Epithelial cell of proximal tubule (primary cell): Measurements from ENCODE around the gene CCDC83. TPM values are rescaled to one million over a fixed set of nuclear protein-coding genes. Genes with fewer than 3 reads are reported as not detected.

ENCODE experiments used
- DNase-seq: peaks from one replicate; pipeline ENCODE4 v3.0.0-alpha.2; 2011; ENCODE audit warnings: low read depth
- H3K4me3 ChIP-seq: 2 replicates; pipeline ENCODE4 v1.5.1; 2011; ENCODE audit warnings: low read depth, mild to moderate bottlenecking, low read length
- total RNA-seq: library from RNA; depleted of rRNA; stranded (reverse); fragments of >200 nt; gene quantifications from 2 replicates; pipeline ENCODE4 v1.2.3, GENCODE V29; 2015
- TF ChIP-seq, protein P1 (sequence below): conservative IDR thresholded peaks from 2 replicates; pipeline ENCODE4 v1.5.1; 2012; ENCODE audit warnings: low read depth, mild to moderate bottlenecking, low read length

The CCDC83 gene
- total RNA-seq, 1 donor from 2014 or later: not detected

DNA sequence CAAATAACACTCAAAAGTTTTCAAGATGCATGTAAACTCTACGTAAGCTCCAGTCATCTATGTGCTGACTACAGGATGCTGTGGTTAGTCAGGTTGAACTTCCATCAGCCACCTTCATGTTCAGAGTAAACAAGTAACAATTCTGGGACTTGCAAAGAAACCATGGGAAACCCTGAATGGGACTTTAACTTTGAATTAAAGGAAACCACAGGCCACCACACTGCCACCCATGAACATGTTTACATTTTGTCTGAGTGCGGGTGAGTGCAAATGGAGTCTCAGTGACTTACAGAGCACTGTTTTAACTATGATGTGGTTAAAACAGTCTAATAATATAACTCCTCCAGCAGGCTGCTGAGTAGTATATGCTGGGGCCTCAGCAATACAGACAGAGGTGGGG is 31.4 kb upstream of the CCDC83 start:
- DNase-seq: no peak
- TF ChIP-seq, protein P1, sequence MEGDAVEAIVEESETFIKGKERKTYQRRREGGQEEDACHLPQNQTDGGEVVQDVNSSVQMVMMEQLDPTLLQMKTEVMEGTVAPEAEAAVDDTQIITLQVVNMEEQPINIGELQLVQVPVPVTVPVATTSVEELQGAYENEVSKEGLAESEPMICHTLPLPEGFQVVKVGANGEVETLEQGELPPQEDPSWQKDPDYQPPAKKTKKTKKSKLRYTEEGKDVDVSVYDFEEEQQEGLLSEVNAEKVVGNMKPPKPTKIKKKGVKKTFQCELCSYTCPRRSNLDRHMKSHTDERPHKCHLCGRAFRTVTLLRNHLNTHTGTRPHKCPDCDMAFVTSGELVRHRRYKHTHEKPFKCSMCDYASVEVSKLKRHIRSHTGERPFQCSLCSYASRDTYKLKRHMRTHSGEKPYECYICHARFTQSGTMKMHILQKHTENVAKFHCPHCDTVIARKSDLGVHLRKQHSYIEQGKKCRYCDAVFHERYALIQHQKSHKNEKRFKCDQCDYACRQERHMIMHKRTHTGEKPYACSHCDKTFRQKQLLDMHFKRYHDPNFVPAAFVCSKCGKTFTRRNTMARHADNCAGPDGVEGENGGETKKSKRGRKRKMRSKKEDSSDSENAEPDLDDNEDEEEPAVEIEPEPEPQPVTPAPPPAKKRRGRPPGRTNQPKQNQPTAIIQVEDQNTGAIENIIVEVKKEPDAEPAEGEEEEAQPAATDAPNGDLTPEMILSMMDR: no peak
- no peak overlapping the region for H3K4me3 ChIP-seq

DNA sequence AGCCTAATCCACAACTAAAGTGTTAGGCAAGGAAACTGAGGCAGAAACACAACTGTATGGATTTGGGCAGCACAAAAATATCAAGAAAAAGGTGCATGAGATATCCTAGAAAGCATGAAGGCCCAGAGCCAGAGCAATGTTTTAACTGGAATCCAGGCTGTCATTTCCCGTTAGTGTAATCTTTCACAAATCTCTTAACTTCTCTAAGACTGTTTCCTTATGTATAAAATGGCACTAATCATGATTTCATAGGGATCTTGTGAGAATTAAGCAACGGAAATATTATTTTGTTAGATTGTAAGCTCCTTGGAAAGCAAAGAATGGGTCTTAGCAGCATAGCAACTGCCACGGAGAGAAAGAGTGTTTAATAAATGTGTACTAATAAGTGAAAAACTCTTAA is 29.6 kb upstream of the CCDC83 start:
- H3K4me3 ChIP-seq: no peak overlapping the region
- DNase-seq: no peak
- TF ChIP-seq, protein P1: no peak

DNA sequence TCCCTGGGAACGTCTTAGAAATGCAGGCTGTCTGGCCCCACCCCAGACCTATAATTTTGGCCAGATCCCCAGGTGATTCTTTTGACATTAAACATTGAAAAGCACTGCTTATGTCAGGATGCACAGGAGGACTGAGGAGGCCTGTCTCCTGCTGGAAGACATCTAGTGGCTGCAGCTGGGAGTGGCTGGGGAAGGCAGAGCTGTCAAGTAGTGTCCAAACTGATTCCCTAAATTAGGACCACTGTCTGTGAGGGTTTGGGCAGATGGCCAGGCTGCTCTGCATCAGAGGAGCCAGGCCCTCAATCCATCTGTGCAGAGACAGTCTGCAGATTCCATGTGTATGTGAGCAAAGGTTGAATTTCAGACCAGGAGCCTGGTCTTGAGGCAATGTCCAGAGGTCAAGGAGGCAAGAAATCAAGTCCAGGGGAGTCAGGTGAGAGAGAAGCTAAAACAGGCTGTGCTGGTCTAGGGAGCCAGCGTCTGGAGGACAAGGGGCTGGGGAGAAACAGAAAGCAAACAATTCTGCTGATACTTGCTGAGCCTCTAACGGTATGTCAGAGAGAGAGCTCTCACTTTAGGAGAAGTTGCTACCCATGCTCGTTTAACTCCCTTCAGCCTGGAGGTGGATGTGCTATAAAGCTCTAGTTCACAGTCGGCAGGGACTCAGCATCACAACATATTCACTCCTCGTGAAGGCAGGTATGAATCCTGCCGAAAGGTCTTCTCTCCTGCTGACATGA is 28.9 kb upstream of the CCDC83 start:
- no peak for DNase-seq
- TF ChIP-seq, protein P1: peak; percentile 67
- H3K4me3 ChIP-seq: no peak overlapping the region

DNA sequence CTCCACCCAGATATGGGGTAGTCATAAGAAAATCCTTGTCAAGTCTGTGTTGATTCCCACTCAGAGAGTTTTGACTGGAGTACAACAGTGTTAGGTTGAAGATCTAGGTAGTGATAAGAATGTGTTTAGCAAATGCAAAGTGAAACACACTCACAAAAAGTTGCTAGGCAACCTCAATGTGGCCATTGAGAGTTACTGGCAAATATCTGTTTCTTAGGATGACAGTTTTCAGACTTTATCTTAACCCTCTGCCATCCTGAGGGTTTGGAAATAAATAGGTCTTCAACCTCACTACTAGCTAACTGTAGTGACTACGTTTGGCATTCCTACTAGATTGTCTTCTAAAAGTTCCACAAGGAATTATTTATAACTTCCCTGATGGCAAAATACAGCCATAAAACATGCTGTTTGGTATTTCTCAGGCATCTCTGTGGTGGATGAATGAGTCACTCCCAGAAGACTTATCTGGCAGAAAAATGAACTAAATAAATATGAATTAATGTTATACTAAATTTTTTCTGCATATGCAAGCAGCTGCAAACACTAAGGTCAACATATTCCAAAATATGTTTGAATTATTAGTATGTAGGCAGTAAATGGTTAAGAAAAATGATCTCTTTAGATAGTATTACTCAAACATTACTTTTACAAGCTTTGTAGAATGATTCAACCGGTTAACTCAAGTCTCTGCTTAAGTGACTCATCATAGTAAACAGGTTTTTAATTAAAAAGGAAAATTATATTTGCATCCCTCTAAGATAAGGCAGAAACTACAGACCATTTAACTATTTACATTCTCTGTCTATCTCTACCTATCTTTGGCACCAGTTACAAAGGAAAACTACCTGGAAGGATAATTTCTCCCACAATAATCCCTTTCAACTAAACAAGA is 27.2 kb upstream of the CCDC83 start:
- DNase-seq: peak; percentile 86
- TF ChIP-seq, protein P1: no peak
- no peak overlapping the region for H3K4me3 ChIP-seq

DNA sequence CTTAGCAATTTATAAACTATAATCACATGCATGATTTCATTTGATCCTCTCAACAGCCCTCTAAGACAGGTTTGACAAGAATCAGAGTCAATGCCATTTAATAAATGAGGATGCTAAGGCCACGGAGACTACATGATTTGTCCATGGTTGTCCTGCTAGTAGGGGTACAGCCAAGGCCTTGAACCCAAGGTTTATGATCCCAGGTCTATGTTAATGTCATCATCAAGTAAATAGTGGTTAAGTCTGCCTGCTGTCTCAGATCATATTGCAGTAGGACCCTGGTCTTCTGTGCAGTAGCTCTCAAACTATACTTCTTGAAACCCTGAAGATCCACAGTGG is 26.6 kb upstream of the CCDC83 start:
- no peak overlapping the region for H3K4me3 ChIP-seq
- no peak for DNase-seq
- TF ChIP-seq, protein P1: no peak

DNA sequence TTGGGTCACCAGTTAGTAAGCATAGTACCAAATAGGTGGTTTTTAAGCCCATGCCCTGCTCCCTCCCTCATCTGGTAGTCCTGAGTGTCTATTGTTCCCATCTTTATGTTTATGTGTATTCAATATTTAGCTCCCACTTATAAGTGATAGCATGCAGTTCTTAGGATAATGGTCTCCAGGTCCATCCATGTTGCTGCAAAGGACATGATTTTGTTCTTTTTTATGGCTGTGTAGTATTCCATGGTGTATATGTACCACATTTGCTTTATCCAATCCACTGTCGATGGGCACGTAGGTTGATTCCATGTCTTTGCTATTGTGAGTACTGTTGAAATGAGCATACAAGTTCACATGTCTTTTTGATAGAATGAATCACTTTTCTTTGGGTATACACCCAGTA is 26.0 kb upstream of the CCDC83 start:
- TF ChIP-seq, protein P1: no peak
- H3K4me3 ChIP-seq: no peak overlapping the region
- DNase-seq: no peak
